Activated T-cell treated with anti-CD3 and anti-CD28 coated beads, Interleukin-2, amount 50 U/mL, for 24 hours (primary cell): ENCODE measurements around the gene FLNC.
A peak's percentile ranks its signal among the peaks of the same experiment; 100 is the strongest.

Source experiments
- DNase-seq: peaks from one replicate; pipeline ENCODE4 v3.0.0-alpha.2; 2020
- H3K27ac Mint-ChIP-seq: 2 replicates; pipeline ENCODE4 v1.8.0; 2020; ENCODE audit warnings: mild to moderate bottlenecking, mixed read lengths
- H3K27me3 Mint-ChIP-seq: 2 replicates; pipeline ENCODE4 v1.8.0; 2020; ENCODE audit warnings: mixed read lengths
- H3K36me3 Mint-ChIP-seq: 2 replicates; pipeline ENCODE4 v1.8.0; 2020; ENCODE audit warnings: low read depth, mixed read lengths
- H3K4me1 Mint-ChIP-seq: 2 replicates; pipeline ENCODE4 v1.8.0; 2020; ENCODE audit warnings: low read depth, mixed read lengths
- H3K4me3 Mint-ChIP-seq: 2 replicates; pipeline ENCODE4 v1.8.0; 2020; ENCODE audit warnings: mild to moderate bottlenecking, moderate library complexity, mixed read lengths
- H3K9me3 Mint-ChIP-seq: 2 replicates; pipeline ENCODE4 v1.8.0; 2020; ENCODE audit warnings: mixed read lengths

Gene FLNC

DNA sequence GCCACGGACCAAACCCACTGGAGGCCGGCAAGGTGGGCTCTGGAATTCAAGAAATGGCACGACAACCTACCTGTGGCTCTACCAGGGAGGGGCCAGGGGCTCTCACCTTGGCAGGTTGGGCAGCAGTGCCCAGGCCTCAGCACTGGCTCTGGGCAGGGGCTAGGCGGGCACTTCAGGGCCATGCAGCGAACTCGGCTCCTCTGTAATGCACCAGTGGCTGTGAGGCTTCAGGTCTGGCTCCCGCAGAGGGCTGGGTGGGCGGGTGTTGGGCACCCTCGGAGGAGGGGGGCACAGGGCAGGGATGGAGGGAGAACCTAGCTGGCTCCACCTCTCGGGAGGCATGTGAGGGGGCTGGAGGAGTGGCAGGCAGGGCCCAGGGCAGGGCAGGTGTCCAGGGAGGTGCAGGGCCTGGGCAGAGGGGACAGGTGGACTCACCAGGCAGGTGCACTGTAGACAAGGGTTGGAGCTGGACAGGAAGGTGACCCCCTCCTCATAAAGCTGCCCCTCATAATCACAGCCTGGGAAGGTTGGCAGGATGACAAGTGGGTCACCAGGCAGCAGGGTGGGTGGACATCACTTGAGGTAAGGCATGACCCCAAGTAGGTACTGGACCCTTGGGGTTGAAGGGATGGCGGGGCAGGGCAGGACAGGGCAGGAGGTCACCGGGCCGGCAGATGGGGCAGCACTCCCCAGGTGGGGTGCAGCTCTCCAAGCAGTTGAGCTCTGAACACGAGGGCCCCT, 73.6 kb downstream of the FLNC start:
- Mint-ChIP-seq H3K4me3 (no peak overlapping the region), H3K27ac (no peak overlapping the region), H3K36me3 (no peaks in the 10 kb centered on the region), H3K9me3 (no peaks in the 10 kb centered on the region), H3K27me3 (peaks cover 28% of the 10 kb centered on the region), H3K4me1 (no peaks in the 10 kb centered on the region)
- DNase-seq, result no peak

DNA sequence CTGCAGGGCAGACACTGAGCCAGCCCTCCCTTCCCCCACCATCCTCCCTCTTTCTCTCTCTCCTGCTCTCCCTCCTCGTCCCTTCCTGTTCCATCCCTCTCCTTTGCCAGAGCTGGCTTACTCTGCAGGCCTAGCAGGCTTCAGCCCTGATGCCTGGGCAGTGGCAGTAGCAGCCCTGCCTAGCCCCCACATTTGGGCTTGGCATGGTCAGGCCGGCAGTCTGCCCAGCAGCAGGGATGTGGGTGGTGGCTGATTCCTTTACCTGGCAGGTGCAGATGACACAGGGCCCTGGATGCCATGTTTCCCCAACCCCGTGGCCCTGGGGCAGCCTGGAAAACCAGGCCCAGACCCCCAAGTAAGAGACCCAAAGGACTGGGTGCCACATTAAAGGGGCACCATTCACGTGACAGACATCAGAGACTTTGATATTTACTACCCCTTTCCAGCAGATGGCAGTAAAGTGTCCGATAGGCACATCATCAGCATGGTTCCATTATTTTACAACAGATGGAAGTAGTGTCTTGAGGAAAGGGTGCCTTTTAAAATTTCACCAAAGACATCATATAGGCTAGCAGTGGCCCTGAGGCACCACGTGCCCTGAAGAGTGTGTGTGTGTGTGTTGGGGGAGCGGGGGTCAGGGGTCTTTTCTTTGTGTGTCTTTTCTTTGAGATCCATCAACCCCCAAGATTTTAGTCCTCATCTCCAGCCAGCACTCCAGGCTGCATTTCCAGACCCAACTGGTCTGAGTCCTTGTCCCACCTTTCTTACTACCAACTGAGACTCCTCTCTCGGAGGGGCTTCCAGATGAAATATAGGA, 74.4 kb downstream of the FLNC start:
- peaks cover 36% of the 10 kb centered on the region for H3K27me3 Mint-ChIP-seq
- H3K4me1 Mint-ChIP-seq, result no peaks in the 10 kb centered on the region
- DNase-seq, result peak; percentile 42
- H3K9me3 Mint-ChIP-seq, result no peaks in the 10 kb centered on the region
- no peak overlapping the region for H3K4me3 Mint-ChIP-seq
- no peaks in the 10 kb centered on the region for H3K36me3 Mint-ChIP-seq
- no peak overlapping the region for H3K27ac Mint-ChIP-seq

DNA sequence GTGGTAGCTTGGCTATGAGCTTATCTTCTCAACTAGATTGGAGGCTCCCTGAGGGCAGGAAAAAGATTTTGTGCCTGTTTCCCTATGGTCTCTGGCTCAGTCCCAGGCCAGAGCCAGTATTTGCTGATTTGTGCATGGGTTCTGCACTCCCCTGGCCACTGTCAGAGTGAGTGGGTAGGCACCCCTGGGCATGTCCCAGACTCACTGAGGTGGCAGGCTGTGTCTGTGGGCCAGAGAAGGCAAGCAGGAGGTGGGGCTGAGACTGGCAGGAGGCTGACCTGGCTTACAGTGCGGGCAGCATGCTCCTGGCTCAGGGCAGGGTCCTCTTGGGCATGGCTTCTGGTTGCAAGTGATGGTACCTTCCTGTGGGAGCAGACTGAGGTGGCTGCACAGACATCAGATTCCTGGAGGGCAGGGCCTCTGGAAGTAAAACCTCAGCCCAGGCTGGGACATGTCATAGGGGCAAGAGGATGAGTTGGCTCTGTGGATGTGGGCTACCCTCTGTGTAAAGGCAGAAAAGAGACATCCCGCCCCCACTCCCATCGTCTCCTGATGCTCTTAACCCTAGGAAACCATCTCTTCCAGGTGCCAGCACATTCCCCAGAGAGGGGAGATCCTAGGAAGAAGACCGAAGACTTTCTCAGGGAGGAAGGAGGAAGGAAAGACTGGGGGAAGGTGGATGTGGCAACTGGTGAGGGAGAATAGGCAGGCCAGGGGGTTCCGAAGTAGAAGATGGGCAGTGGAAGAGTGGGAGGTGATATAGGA, 76.0 kb downstream of the FLNC start:
- Mint-ChIP-seq H3K9me3 (no peaks in the 10 kb centered on the region), H3K27me3 (peaks cover 48% of the 10 kb centered on the region), H3K27ac (no peak overlapping the region), H3K4me1 (no peaks in the 10 kb centered on the region), H3K4me3 (no peak overlapping the region), H3K36me3 (no peaks in the 10 kb centered on the region)
- no peak for DNase-seq

DNA sequence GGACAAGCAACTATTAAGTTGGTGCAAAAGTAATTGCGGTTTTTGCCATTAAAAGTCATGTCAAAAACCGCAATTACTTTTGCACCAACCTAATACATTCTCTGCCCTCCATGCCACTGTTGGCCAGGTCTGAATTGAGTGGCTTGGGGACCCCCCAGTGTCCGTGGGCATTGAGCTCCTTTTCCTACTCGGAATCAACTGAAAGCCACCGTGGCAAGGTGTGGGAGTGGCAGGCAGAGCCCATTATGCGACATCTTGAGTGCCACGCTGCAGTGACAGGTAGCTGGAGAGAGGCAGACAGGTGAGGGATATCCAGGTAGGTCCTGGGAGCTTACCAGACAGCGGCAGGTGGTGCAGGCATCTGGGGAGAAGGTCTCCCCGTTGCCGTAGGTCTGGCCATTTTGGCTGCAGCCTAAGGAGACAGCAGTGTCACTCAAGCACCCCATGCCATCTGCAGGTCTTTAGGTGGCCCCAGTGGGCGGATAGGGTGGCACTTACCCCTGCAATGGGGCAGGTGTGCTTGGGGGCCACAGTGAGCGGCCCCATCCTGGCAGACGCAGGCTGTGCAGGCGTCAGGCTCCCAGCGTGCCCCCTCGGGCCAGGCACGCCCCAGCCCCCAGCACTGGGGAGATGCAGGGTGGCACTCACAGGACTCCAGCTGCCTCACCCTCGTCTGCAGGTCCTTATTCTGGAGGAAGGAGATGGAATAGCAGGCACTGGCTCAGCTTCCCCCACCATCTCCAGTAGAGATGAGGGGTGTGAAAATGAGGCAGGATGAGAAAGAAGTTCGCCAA, 76.8 kb downstream of the FLNC start:
- peaks cover 56% of the 10 kb centered on the region for H3K27me3 Mint-ChIP-seq
- no peaks in the 10 kb centered on the region for H3K9me3 Mint-ChIP-seq
- no peaks in the 10 kb centered on the region for H3K4me1 Mint-ChIP-seq
- H3K36me3 Mint-ChIP-seq, result no peaks in the 10 kb centered on the region
- no peak for DNase-seq
- H3K27ac Mint-ChIP-seq, result no peak overlapping the region
- no peak overlapping the region for H3K4me3 Mint-ChIP-seq
